HG03469 (cell line): ENCODE measurements around the gene CFAP46.
"Not testable (repeated sequence)": the region's sequence is repeated elsewhere in the genome, so short reads cannot be mapped to it uniquely, and the experiment has no call there.

ENCODE experiments used
- ATAC-seq: cut with Tn5 transposase; IDR thresholded peaks from one replicate; pipeline ENCODE4 v1.9.1; 2021; ENCODE audit warnings: mild to moderate bottlenecking, moderate library complexity, moderate number of reproducible peaks; ENCODE audit not compliant: unreplicated experiment

Gene CFAP46

GRCh38 chr10:132931258-132932250 lies 10.8 kb downstream of the CFAP46 start:
- ATAC-seq: not testable (repeated sequence)

GRCh38 chr10:132930701-132931100 lies 11.7 kb downstream of the CFAP46 start:
- not testable (repeated sequence) for ATAC-seq

GRCh38 chr10:132929953-132930548 lies 12.3 kb downstream of the CFAP46 start:
- ATAC-seq: no peak

- ATAC-seq: no peak
Measured at GRCh38 chr10:132929480-132929879, 12.9 kb downstream of the CFAP46 start.

- ATAC-seq: no peak
Measured at GRCh38 chr10:132928261-132928660, 14.1 kb downstream of the CFAP46 start.

- no peak for ATAC-seq
Measured at GRCh38 chr10:132927824-132928223, 14.5 kb downstream of the CFAP46 start.

- no peak for ATAC-seq
Measured at GRCh38 chr10:132926777-132927650, 15.4 kb downstream of the CFAP46 start.

GRCh38 chr10:132926070-132926469 lies 16.3 kb downstream of the CFAP46 start:
- no peak for ATAC-seq

GRCh38 chr10:132925614-132926013 lies 16.8 kb downstream of the CFAP46 start:
- ATAC-seq: no peak

- no peak for ATAC-seq
Measured at GRCh38 chr10:132925071-132925561, 17.3 kb downstream of the CFAP46 start.

GRCh38 chr10:132924046-132924952 lies 18.1 kb downstream of the CFAP46 start:
- ATAC-seq: no peak

GRCh38 chr10:132923384-132923783 lies 19.0 kb downstream of the CFAP46 start:
- ATAC-seq: not testable (repeated sequence)

GRCh38 chr10:132922872-132923271 lies 19.5 kb downstream of the CFAP46 start:
- no peak for ATAC-seq

- no peak for ATAC-seq
Measured at GRCh38 chr10:132921818-132922807, 20.3 kb downstream of the CFAP46 start.

GRCh38 chr10:132921086-132921485 lies 21.3 kb downstream of the CFAP46 start:
- no peak for ATAC-seq

GRCh38 chr10:132920101-132920925 lies 22.1 kb downstream of the CFAP46 start:
- no peak for ATAC-seq

- no peak for ATAC-seq
Measured at GRCh38 chr10:132919374-132920100, 22.8 kb downstream of the CFAP46 start.
